ENCODE results near the gene CDH8. TPM values are rescaled to one million over a fixed set of nuclear protein-coding genes. Genes with fewer than 3 reads are reported as not detected.

The CDH8 gene
- total and polyA plus RNA-seq, 3 donors from 2014 or later, result 0.83 to 2.8 (median 0.87) TPM

- Histone ChIP-seq H3K27ac (no peak overlapping the region), H3K27me3 (no peaks in the 10 kb centered on the region), H3K36me3 (ENCODE audit: low read depth, missing control alignments) (no peaks in the 10 kb centered on the region), H3K4me3 (no peak overlapping the region), H3K9me3 (no peaks in the 10 kb centered on the region), H3K4me1 (no peaks in the 10 kb centered on the region)
- DNase-seq, result no peak
- intact Hi-C loops (cut with DNase I; ENCODE audit: low total_unique reads), result no loop called here
- TF ChIP-seq POLR2A (IDR thresholded peaks at IDR 0.05), result no peak
- TF ChIP-seq CTCF (IDR thresholded peaks at IDR 0.05), result no peak
Measured at GRCh38 chr16:61946019-61946418, 90.2 kb downstream of the CDH8 start.

- WGBS, 2 donors, result 51 to 52% methylated on average over 4 of the region's 4 CpGs
- H3K4me3 ChIP-seq, result no peak overlapping the region
- intact Hi-C loops (cut with DNase I; ENCODE audit: low total_unique reads), result no loop called here
- TF ChIP-seq POLR2A (IDR thresholded peaks at IDR 0.05) (no peak), CTCF (IDR thresholded peaks at IDR 0.05) (no peak)
- no peaks in the 10 kb centered on the region for H3K36me3 ChIP-seq (ENCODE audit: low read depth, missing control alignments)
- no peak overlapping the region for H3K27ac ChIP-seq
- no peaks in the 10 kb centered on the region for H3K9me3 ChIP-seq
- no peaks in the 10 kb centered on the region for H3K4me1 ChIP-seq
- no peaks in the 10 kb centered on the region for H3K27me3 ChIP-seq
- DNase-seq, result no peak
Measured at GRCh38 chr16:61945511-61945910, 90.7 kb downstream of the CDH8 start.

- WGBS, 2 donors, result 75 to 83% methylated on average over 3 of the region's 3 CpGs
- no peak overlapping the region for H3K4me3 ChIP-seq
- no peaks in the 10 kb centered on the region for H3K27me3 ChIP-seq
- intact Hi-C loops (cut with DNase I; ENCODE audit: low total_unique reads), result no loop called here
- H3K9me3 ChIP-seq, result no peaks in the 10 kb centered on the region
- H3K36me3 ChIP-seq (ENCODE audit: low read depth, missing control alignments), result no peaks in the 10 kb centered on the region
- H3K4me1 ChIP-seq, result no peaks in the 10 kb centered on the region
- TF ChIP-seq CTCF (IDR thresholded peaks at IDR 0.05), result no peak
- TF ChIP-seq POLR2A (IDR thresholded peaks at IDR 0.05), result no peak
- no peak for DNase-seq
- H3K27ac ChIP-seq, result no peak overlapping the region
Measured at GRCh38 chr16:61944004-61944403, 92.2 kb downstream of the CDH8 start.

GRCh38 chr16:61940611-61941010 is 95.6 kb downstream of the CDH8 start:
- intact Hi-C loops (cut with DNase I; ENCODE audit: low total_unique reads), result no loop called here
- no peak for DNase-seq
- no peaks in the 10 kb centered on the region for H3K9me3 ChIP-seq
- H3K27ac ChIP-seq, result no peak overlapping the region
- no peaks in the 10 kb centered on the region for H3K4me1 ChIP-seq
- H3K4me3 ChIP-seq, result peak overlapping the region in 1 of 2 donors; percentile 20
- no peak for TF ChIP-seq POLR2A (IDR thresholded peaks at IDR 0.05)
- no peak for TF ChIP-seq CTCF (IDR thresholded peaks at IDR 0.05)
- no peaks in the 10 kb centered on the region for H3K27me3 ChIP-seq
- WGBS, 2 donors, result 65 to 67% methylated on average over 10 of the region's 10 CpGs
- no peaks in the 10 kb centered on the region for H3K36me3 ChIP-seq (ENCODE audit: low read depth, missing control alignments)

- Histone ChIP-seq H3K4me1 (no peaks in the 10 kb centered on the region), H3K4me3 (no peak overlapping the region), H3K27me3 (no peaks in the 10 kb centered on the region), H3K36me3 (ENCODE audit: low read depth, missing control alignments) (no peaks in the 10 kb centered on the region), H3K27ac (no peak overlapping the region), H3K9me3 (no peaks in the 10 kb centered on the region)
- intact Hi-C loops (cut with DNase I; ENCODE audit: low total_unique reads), result no loop called here
- TF ChIP-seq CTCF (IDR thresholded peaks at IDR 0.05) (no peak), POLR2A (IDR thresholded peaks at IDR 0.05) (no peak)
- no peak for DNase-seq
Measured at GRCh38 chr16:61937646-61938045, 98.6 kb downstream of the CDH8 start.

Measured in testis (tissue), 3 donors.